ENCODE results near the gene LAIR1.
"Not testable (repeated sequence)": the region's sequence is repeated elsewhere in the genome, so short reads cannot be mapped to it uniquely, and the experiment has no call there.

DNA sequence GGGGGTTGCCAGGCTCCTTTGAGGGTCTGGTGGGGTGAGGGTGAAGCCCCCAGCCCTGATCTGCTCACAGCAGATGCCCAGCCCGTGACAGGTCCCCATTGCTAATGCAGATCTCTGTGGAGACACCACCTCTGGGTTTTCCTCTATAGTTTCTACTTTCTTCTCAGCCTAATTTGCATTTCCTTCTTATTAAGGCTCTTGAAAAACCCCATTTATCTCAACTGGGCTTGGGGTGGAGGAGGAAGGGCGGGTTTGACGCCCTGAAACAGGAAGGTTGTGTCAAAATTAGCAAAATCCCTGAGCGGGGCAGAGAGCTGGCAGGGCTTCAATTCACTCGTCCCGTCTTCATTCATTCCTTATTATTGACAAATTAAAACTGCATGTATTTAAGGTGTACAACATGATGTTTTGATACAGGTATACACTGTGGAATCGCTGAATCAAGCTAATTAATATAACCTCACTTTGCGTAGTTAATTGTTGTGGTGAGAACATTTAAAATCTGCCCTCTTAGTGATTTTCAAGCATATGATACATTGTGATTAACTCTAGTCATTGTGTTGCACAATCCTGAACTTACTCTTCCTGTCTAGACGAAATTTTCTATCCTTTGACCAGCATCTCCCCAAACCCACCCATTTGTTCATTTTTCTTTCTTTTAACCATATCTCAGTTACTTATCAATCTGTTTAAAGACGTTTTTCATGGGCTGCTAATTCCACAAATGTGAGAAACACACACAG, 2.9 kb downstream of the LAIR1 start:
- TF ChIP-seq SUZ12 (IDR thresholded peaks at IDR 0.05; ENCODE audit: extremely low read depth, insufficient read depth, insufficient read length); ZNF274 (IDR thresholded peaks at IDR 0.05; ENCODE audit: low read depth, low read length); YY1 (IDR thresholded peaks at IDR 0.05; ENCODE audit: insufficient read depth, insufficient read length): not testable (repeated sequence)

Measured in NT2/D1 (cell line).